ENCODE measurements around the gene DDO. TPM values are rescaled to one million over a fixed set of nuclear protein-coding genes. Genes with fewer than 3 reads are reported as not detected.

DDO gene
- total and polyA plus RNA-seq, 2 of the 4 experiments (the other 2 are of a cell fraction) = 0.15 to 0.18 TPM

DNA sequence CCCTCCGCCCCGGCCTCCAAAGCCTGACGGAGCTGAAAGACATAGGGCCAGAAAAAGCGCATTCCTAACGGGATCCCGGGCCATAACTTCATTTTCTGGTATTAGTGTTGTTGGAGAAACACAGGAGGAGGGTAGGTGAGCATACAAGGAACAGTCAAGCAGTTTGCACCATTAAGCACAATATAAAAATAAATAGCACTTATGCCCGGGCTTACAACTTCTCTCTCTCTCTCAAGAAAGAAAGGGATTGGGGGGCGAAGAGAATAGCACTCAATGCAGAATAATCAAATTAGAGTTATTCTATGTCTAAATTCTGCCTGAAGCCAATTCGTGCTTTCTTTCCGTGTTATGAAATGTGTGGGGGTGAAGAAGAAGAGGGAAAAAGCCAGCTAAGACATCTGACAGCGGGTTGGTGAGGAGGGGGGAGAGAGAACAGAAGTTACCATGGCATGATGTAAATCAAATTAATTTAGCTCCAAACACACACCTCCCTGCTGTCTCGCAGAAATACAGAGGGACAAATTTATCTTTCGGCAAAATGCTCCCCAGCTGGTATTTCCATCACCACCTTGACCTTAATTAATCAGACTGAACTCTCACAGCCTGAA, 56.7 kb downstream of the DDO start:
- peaks cover 49% of the 10 kb centered on the region for H3K27me3 ChIP-seq (ENCODE audit: control insufficient read depth, insufficient read depth, low read length)
- H3K79me1 ChIP-seq (ENCODE audit: low read depth in 1 of 2, low read length in 2 of 2) = no peaks in the 10 kb centered on the region
- CTCF ChIA-PET = no interaction called here
- no CpG with 5 or more reads among the region's 13 CpGs for WGBS, 2 experiments (ENCODE audit: extremely low coverage in 2 of 2, insufficient read length in 1 of 2)
- no peak overlapping the region for H3K18ac ChIP-seq (ENCODE audit: low read depth, low read length)
- H2AFZ ChIP-seq (replicated peaks; ENCODE audit: low read length, poor library complexity) = peak overlapping the region; percentile 68
- H3K9me3 ChIP-seq (ENCODE audit: control insufficient read depth, insufficient read depth, low read length) = peaks cover 5% of the 10 kb centered on the region
- H4K20me1 ChIP-seq (ENCODE audit: insufficient read depth, low read length) = no peaks in the 10 kb centered on the region
- H3K14ac ChIP-seq (replicated peaks; ENCODE audit: low read depth, low read length) = no peak overlapping the region
- no peak overlapping the region for H2BK5ac ChIP-seq (ENCODE audit: low read depth, low read length, poor library complexity, severe bottlenecking)
- in situ Hi-C loops (cut with MboI; ENCODE audit: low sequenced_read_pairs) = no loop called here
- no peak for DNase-seq
- H4K8ac ChIP-seq (ENCODE audit: low read depth in 2 of 2, low read length in 2 of 2) = no peak overlapping the region
- H2AK5ac ChIP-seq (ENCODE audit: low read depth, low read length) = no peak overlapping the region
- BruUV-seq (replicated peaks) = no TSS peak
- no peaks in the 10 kb centered on the region for H3K9me1 ChIP-seq (ENCODE audit: insufficient read depth, low read length)
- no peak overlapping the region; the same call in 1 of the 2 replicates for H3K4me2 ChIP-seq (ENCODE audit: low read depth, low read length)
- ATAC-seq (ENCODE audit: low read depth) = no peak
- no peaks in the 10 kb centered on the region for H3K36me3 ChIP-seq (ENCODE audit: control insufficient read depth, insufficient read depth, low read length)
- no peak overlapping the region for H2BK20ac ChIP-seq (ENCODE audit: low read depth, low read length)
- no peak overlapping the region for H2BK120ac ChIP-seq (ENCODE audit: low read depth, low read length)
- TF ChIP-seq POLR2A (IDR thresholded peaks at IDR 0.05; ENCODE audit: low read depth, low read length) (no peak), SMC3 (IDR thresholded peaks at IDR 0.05; ENCODE audit: low read depth, low read length) (no peak), NFE2L2 (IDR thresholded peaks at IDR 0.05; ENCODE audit: low read depth, low read length) (no peak), CEBPB (IDR thresholded peaks at IDR 0.05; ENCODE audit: low read depth, low read length) (no peak)
- TF ChIP-seq, protein P1, sequence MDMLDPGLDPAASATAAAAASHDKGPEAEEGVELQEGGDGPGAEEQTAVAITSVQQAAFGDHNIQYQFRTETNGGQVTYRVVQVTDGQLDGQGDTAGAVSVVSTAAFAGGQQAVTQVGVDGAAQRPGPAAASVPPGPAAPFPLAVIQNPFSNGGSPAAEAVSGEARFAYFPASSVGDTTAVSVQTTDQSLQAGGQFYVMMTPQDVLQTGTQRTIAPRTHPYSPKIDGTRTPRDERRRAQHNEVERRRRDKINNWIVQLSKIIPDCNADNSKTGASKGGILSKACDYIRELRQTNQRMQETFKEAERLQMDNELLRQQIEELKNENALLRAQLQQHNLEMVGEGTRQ (IDR thresholded peaks at IDR 0.05; ENCODE audit: low read depth, low read length) = no peak
- TF ChIP-seq, protein P2, sequence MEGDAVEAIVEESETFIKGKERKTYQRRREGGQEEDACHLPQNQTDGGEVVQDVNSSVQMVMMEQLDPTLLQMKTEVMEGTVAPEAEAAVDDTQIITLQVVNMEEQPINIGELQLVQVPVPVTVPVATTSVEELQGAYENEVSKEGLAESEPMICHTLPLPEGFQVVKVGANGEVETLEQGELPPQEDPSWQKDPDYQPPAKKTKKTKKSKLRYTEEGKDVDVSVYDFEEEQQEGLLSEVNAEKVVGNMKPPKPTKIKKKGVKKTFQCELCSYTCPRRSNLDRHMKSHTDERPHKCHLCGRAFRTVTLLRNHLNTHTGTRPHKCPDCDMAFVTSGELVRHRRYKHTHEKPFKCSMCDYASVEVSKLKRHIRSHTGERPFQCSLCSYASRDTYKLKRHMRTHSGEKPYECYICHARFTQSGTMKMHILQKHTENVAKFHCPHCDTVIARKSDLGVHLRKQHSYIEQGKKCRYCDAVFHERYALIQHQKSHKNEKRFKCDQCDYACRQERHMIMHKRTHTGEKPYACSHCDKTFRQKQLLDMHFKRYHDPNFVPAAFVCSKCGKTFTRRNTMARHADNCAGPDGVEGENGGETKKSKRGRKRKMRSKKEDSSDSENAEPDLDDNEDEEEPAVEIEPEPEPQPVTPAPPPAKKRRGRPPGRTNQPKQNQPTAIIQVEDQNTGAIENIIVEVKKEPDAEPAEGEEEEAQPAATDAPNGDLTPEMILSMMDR (conservative IDR thresholded peaks at IDR 0.05; ENCODE audit: low read depth, low read length) = no peak
- TF ChIP-seq, protein P3, sequence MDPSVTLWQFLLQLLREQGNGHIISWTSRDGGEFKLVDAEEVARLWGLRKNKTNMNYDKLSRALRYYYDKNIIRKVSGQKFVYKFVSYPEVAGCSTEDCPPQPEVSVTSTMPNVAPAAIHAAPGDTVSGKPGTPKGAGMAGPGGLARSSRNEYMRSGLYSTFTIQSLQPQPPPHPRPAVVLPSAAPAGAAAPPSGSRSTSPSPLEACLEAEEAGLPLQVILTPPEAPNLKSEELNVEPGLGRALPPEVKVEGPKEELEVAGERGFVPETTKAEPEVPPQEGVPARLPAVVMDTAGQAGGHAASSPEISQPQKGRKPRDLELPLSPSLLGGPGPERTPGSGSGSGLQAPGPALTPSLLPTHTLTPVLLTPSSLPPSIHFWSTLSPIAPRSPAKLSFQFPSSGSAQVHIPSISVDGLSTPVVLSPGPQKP (IDR thresholded peaks at IDR 0.05; ENCODE audit: borderline replicate concordance, low read depth, low read length) = no peak
- peak overlapping the region; percentile 25; the same call in 1 of the 2 replicates for H3K4me3 ChIP-seq (ENCODE audit: insufficient read depth, low read depth, low read length)
- H4K5ac ChIP-seq (ENCODE audit: low read depth, low read length) = no peak overlapping the region
- POLR2A ChIA-PET (ENCODE audit: unreplicated experiment) = no interaction called here
- H3K23ac ChIP-seq (ENCODE audit: low read depth, low read length) = no peak overlapping the region
- H2AK9ac ChIP-seq (replicated peaks; ENCODE audit: low read depth, low read length, poor library complexity) = no peak overlapping the region
- no peak overlapping the region for H3K4ac ChIP-seq (ENCODE audit: low read depth, low read length)
- dilution Hi-C loops (cut with HindIII; ENCODE audit: low sequenced_read_pairs, unreplicated experiment) = no loop called here
- no peak overlapping the region for H3K56ac ChIP-seq (ENCODE audit: extremely low read depth, insufficient read depth, low read length)
- H3K9ac ChIP-seq (ENCODE audit: low read depth, low read length) = no peak overlapping the region
- no peak overlapping the region for H4K91ac ChIP-seq (ENCODE audit: insufficient read depth, low read depth, low read length)
- no peak overlapping the region for H3K27ac ChIP-seq (ENCODE audit: insufficient read depth, low read length)
- intact Hi-C loops (cut with micrococcal nuclease) = no loop called here
- no peaks in the 10 kb centered on the region for H3K4me1 ChIP-seq (ENCODE audit: control insufficient read depth, insufficient read depth, low read length)
- H2BK15ac ChIP-seq (ENCODE audit: low read depth, low read length) = no peak overlapping the region
